Measurements from ENCODE around the gene ISCU.

- TF ChIP-seq CREB1 (IDR thresholded peaks at IDR 0.05), result no peak
- no peak for TF ChIP-seq RFX5 (IDR thresholded peaks at IDR 0.05; ENCODE audit: borderline replicate concordance, low read depth, low read length)
- TF ChIP-seq CEBPB (IDR thresholded peaks at IDR 0.05; ENCODE audit: low read depth, low read length), result no peak
- no peak for TF ChIP-seq KDM4A (IDR thresholded peaks at IDR 0.05; ENCODE audit: low read depth, low read length, severe bottlenecking)
- no peak for TF ChIP-seq TCF12 (IDR thresholded peaks at IDR 0.05; ENCODE audit: low read depth, low read length)
- TF ChIP-seq, protein P1, sequence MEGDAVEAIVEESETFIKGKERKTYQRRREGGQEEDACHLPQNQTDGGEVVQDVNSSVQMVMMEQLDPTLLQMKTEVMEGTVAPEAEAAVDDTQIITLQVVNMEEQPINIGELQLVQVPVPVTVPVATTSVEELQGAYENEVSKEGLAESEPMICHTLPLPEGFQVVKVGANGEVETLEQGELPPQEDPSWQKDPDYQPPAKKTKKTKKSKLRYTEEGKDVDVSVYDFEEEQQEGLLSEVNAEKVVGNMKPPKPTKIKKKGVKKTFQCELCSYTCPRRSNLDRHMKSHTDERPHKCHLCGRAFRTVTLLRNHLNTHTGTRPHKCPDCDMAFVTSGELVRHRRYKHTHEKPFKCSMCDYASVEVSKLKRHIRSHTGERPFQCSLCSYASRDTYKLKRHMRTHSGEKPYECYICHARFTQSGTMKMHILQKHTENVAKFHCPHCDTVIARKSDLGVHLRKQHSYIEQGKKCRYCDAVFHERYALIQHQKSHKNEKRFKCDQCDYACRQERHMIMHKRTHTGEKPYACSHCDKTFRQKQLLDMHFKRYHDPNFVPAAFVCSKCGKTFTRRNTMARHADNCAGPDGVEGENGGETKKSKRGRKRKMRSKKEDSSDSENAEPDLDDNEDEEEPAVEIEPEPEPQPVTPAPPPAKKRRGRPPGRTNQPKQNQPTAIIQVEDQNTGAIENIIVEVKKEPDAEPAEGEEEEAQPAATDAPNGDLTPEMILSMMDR (IDR thresholded peaks at IDR 0.05; ENCODE audit: control extremely low read depth in 1 of 3, insufficient read depth in 1 of 3, low read depth in 1 of 3, low read length in 3 of 3), result no peak
- TF ChIP-seq BCL11A (IDR thresholded peaks at IDR 0.05; ENCODE audit: low read depth in 2 of 2, low read length in 2 of 2), result no peak
- no peak for TF ChIP-seq SIRT6 (IDR thresholded peaks at IDR 0.05; ENCODE audit: low read length)
These were observed 18.7 kb upstream of the ISCU start for GRCh38 chr12:108543652-108544051.

Measured in H1 (cell line).